ENCODE data around the gene CLK2. TPM values are rescaled to one million over a fixed set of nuclear protein-coding genes. Genes with fewer than 3 reads are reported as not detected.

Gene CLK2
- total and polyA plus RNA-seq, 2 of the 13 experiments (the other 11 are each of a cell fraction or from before 2014, with no cell fraction given) = 20.1 to 73.5 TPM

DNA sequence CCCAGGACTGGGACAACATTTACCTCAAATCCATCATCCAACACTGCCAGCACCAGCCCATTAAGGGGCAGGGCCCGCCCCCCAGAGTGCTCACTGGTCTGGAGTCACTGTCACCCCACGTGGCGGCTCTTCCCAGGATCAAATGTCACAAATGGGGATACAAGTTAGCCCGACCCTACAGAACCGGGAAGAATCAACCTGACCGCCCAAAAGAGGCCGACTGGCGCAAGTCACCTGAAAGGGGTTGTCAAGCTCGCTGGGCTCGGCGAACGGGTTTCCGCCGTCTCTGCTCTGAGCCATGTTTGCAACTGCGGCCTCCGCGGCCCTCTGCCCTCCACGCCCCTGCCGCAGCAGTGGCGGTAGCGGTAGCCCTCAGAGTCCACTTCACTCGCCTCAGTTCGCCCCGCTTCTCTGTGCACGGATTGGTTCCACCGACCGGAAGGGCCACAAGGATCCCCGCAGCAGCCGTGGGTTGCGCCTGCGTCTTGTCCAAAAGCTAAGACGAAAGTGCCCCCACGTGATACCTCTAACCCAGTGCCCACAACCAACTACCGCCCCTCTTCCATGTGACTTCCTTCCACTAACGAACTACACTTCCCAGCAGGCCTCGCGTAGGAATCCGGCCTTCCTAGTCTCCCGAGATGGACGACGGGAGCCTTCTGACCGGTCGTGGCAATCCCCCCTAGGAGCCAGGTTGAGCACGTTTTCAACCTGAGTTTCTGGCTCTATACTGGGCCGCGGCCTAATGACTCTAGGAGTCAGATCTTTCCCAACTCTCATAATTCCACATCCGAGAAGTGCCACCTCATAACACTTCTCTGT is 11.2 kb downstream of the CLK2 start, which contains the start of gene SCAMP3 (continued):
- TF ChIP-seq KAT8 (CRISPR knock-in tag; IDR thresholded peaks at IDR 0.05) (peak; percentile 90), CERS6 (CRISPR knock-in tag; IDR thresholded peaks at IDR 0.05) (no peak), NRL (CRISPR knock-in tag; IDR thresholded peaks at IDR 0.05; ENCODE audit: borderline replicate concordance) (peak; percentile 93), NBN (conservative IDR thresholded peaks at IDR 0.05) (no peak), ZBTB46 (CRISPR knock-in tag; IDR thresholded peaks at IDR 0.05; ENCODE audit: borderline replicate concordance) (no peak), ZNF251 (CRISPR knock-in tag; IDR thresholded peaks at IDR 0.05) (no peak), MTERF4 (CRISPR knock-in tag; IDR thresholded peaks at IDR 0.05) (peak; percentile 68; the same call in 1 of the 2 replicates), ZNF333 (CRISPR knock-in tag; IDR thresholded peaks at IDR 0.05; ENCODE audit: borderline replicate concordance) (peak; percentile 78; the same call in 1 of the 2 replicates), BRCA1 (CRISPR knock-in tag; IDR thresholded peaks at IDR 0.05) (no peak), TBL1XR1 (IDR thresholded peaks at IDR 0.05; ENCODE audit: borderline replicate concordance, low read length, partially characterized antibody) (no peak), ZNF20 (CRISPR knock-in tag; IDR thresholded peaks at IDR 0.05) (no peak), ZNF546 (CRISPR knock-in tag; conservative IDR thresholded peaks at IDR 0.05) (no peak; the same call in 1 of the 2 replicates), PHF5A (CRISPR knock-in tag; IDR thresholded peaks at IDR 0.05; ENCODE audit: low read depth, unreplicated experiment) (peak; percentile 90), ZNF12 (CRISPR knock-in tag; IDR thresholded peaks at IDR 0.05) (peak; percentile 69), ZNF557 (CRISPR knock-in tag; IDR thresholded peaks at IDR 0.05) (0 out of 2 replicates have a peak, but pooled peaks have one; percentile 13), SIN3A (IDR thresholded peaks at IDR 0.05; ENCODE audit: borderline replicate concordance, low read depth, low read length) (peak; percentile 84), ZNF747 (CRISPR knock-in tag; IDR thresholded peaks at IDR 0.05; ENCODE audit: borderline replicate concordance) (0 out of 2 replicates have a peak, but pooled peaks have one; percentile 30), CENPX (CRISPR knock-in tag; IDR thresholded peaks at IDR 0.05) (no peak), ZNF567 (CRISPR knock-in tag; IDR thresholded peaks at IDR 0.05; ENCODE audit: borderline replicate concordance) (peak; percentile 29; the same call in 1 of the 2 replicates), ZMAT5 (CRISPR knock-in tag; IDR thresholded peaks at IDR 0.05; ENCODE audit: borderline replicate concordance, low read depth) (no peak)
- TF ChIP-seq, protein P1, sequence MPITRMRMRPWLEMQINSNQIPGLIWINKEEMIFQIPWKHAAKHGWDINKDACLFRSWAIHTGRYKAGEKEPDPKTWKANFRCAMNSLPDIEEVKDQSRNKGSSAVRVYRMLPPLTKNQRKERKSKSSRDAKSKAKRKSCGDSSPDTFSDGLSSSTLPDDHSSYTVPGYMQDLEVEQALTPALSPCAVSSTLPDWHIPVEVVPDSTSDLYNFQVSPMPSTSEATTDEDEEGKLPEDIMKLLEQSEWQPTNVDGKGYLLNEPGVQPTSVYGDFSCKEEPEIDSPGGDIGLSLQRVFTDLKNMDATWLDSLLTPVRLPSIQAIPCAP (CRISPR knock-in tag; IDR thresholded peaks at IDR 0.05; ENCODE audit: low read depth) = 0 out of 2 replicates have a peak, but pooled peaks have one; percentile 51
- TF ChIP-seq, protein P2, sequence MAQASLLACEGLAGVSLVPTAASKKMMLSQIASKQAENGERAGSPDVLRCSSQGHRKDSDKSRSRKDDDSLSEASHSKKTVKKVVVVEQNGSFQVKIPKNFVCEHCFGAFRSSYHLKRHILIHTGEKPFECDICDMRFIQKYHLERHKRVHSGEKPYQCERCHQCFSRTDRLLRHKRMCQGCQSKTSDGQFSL (CRISPR knock-in tag; IDR thresholded peaks at IDR 0.05) = 0 out of 2 replicates have a peak, but pooled peaks have one; percentile 29
- TF ChIP-seq, protein P3, sequence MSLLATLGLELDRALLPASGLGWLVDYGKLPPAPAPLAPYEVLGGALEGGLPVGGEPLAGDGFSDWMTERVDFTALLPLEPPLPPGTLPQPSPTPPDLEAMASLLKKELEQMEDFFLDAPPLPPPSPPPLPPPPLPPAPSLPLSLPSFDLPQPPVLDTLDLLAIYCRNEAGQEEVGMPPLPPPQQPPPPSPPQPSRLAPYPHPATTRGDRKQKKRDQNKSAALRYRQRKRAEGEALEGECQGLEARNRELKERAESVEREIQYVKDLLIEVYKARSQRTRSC (CRISPR knock-in tag; IDR thresholded peaks at IDR 0.05; ENCODE audit: low read depth) = no peak

All from HepG2 (cell line).